Pancreas (tissue), 10 donors: ENCODE results near the gene TLE7. TPM values are rescaled to one million over a fixed set of nuclear protein-coding genes. Genes with fewer than 3 reads are reported as not detected.

Experiments
- ATAC-seq, 4 donors: fragments of 200-7000 bp; cut with Tn5 transposase; one replicate each; pipeline versions ENCODE4 v1.8.0 to v1.9.1; 2020; ENCODE audit warnings: mild to moderate bottlenecking in 4 of 4, moderate library complexity in 4 of 4
- DNase-seq, 6 donors: peaks; one replicate each; pipeline ENCODE4 v3.0.0-alpha.2; 2020
- FAIRE-seq: peaks from 2 replicates; lab custom pipeline; 2012; peaks lifted over from hg19 to GRCh38; lab: Jason Lieb, UNC
- H3K27ac ChIP-seq, 4 donors: fragments of 200-600 bp; sonication (generic); 1 replicate in 3 of 4; 2 replicates in 1 of 4; pipeline versions ENCODE4 v1.5.0 to v1.8.0; 2020
- H3K27me3 ChIP-seq, 4 donors: fragments of 200-600 bp; one replicate each; pipeline ENCODE4 v1.8.0; 2021
- H3K36me3 ChIP-seq, 3 donors: fragments of 200-600 bp; sonication (generic) in 1 of 3; one replicate each; pipeline versions ENCODE4 v1.5.0 to v1.8.0; 2020 to 2021
- H3K4me1 ChIP-seq, 3 donors: fragments of 200-600 bp; one replicate each; pipeline ENCODE4 v1.8.0; 2021
- H3K4me3 ChIP-seq, 4 donors: fragments of 200-600 bp; sonication (generic) in 2 of 4; one replicate each; pipeline versions ENCODE4 v1.5.0 to v1.8.0; 2020 to 2021
- H3K9me3 ChIP-seq, 4 donors: fragments of 200-600 bp; one replicate each; pipeline ENCODE4 v1.8.0; 2021
- WGBS, 2 donors: extraction: QIAGEN DNeasy Blood & Tissue Kit; methylation state at CpG; one replicate each; pipeline ENCODE4 v1.1.7; 2013; 5-methylcytosine and 5-hydroxymethylcytosine counted together
- intact Hi-C, 3 donors: fragments of 100-400 bp; cut with DNase I; formaldehyde crosslinking; loops; one replicate each; pipeline versions ENCODE4 v1.11.1 to v1.14.2; 2022
- polyA plus RNA-seq, 2 donors: library from polyadenylated mRNA; stranded (reverse); fragments of 200-250 nt; gene quantifications; one replicate each; pipeline ENCODE4 v1.2.3, GENCODE V29; 2013
- total RNA-seq, 6 donors: library from RNA; stranded (reverse); fragmentation: NEBNext Ultra II Directional in 4 of 6; extraction: Animal tissue kit (Norgen Biotek cat#: 25700) in 4 of 6; gene quantifications; one replicate each; pipeline versions ENCODE4 v1.2.1 to v1.2.4, GENCODE V29; 2021 to 2023
- TF ChIP-seq, protein P1 (sequence below), 4 donors: fragments of 200-600 bp; sonication (generic) in 3 of 4; IDR thresholded peaks; one replicate each; pipeline versions ENCODE4 v1.5.0 to v1.8.0; 2021; ENCODE audit warnings: antibody characterized with exemption in 4 of 4
- donor health status: healthy with polysubstance abuse.
- donor health status: DM: no; HTN: no; CAD: no; lungs with moderate emphysema.
- donor health status: DM: no; HTN: no; CAD: no.
- donor health status: control.
- donor health status: control.
- donor health status: Bipolar disorder and iron deficiency.
- donor health status: DM: yes; HTN: yes; CAD: no.
- donor health status: DM: no; HTN: no; CAD: no.
- donor health status: DM: no; HTN: no; CAD: no.
- donor health status: DM: yes; HTN: yes; CAD: no.

TLE7 gene
- total and polyA plus RNA-seq, 8 donors = not detected

DNA sequence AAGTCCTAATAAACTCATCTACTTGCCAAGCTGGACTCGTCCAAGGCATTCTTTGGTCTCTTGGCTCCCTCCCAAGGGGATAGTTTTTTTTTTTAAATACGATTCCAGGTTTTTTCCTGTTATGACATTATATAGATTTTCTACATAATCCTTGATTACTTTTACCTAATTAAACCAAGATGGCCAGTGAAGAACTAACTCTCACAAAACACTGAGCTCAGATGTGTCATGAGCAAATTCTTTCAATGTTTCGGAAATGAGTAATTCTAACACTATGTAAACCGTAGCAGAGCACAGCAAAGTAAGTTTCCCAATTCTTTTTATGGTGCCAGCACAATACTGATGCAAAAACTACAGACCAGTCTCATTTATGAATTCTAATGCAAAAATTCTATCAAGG is 18.4 kb upstream of the TLE7 start:
- Histone ChIP-seq H3K4me3 (no peak overlapping the region), H3K27ac (no peak overlapping the region), H3K4me1 (peaks cover 0 to 11% (median 8%) of the 10 kb centered on the region in 3 donors), H3K27me3 (no peaks in the 10 kb centered on the region), H3K9me3 (no peaks in the 10 kb centered on the region), H3K36me3 (no peaks in the 10 kb centered on the region)
- no peak for FAIRE-seq
- no peak for DNase-seq
- TF ChIP-seq, protein P1, sequence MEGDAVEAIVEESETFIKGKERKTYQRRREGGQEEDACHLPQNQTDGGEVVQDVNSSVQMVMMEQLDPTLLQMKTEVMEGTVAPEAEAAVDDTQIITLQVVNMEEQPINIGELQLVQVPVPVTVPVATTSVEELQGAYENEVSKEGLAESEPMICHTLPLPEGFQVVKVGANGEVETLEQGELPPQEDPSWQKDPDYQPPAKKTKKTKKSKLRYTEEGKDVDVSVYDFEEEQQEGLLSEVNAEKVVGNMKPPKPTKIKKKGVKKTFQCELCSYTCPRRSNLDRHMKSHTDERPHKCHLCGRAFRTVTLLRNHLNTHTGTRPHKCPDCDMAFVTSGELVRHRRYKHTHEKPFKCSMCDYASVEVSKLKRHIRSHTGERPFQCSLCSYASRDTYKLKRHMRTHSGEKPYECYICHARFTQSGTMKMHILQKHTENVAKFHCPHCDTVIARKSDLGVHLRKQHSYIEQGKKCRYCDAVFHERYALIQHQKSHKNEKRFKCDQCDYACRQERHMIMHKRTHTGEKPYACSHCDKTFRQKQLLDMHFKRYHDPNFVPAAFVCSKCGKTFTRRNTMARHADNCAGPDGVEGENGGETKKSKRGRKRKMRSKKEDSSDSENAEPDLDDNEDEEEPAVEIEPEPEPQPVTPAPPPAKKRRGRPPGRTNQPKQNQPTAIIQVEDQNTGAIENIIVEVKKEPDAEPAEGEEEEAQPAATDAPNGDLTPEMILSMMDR (IDR thresholded peaks at IDR 0.05) = no peak
- intact Hi-C loops = no loop called here
- WGBS, 2 donors = 80 to 81% methylated on average over 4 of the region's 4 CpGs
- no peak for ATAC-seq

GRCh38 chr16:71459510-71459909 is 17.7 kb upstream of the TLE7 start:
- Histone ChIP-seq H3K36me3 (peaks cover 0 to 7% (median 0%) of the 10 kb centered on the region in 3 donors), H3K9me3 (no peaks in the 10 kb centered on the region), H3K27me3 (no peaks in the 10 kb centered on the region), H3K4me3 (no peak overlapping the region), H3K27ac (no peak overlapping the region), H3K4me1 (peaks cover 0 to 11% (median 8%) of the 10 kb centered on the region in 3 donors)
- no peak for FAIRE-seq
- intact Hi-C loops = no loop called here
- no peak for ATAC-seq
- DNase-seq = no peak
- TF ChIP-seq, protein P1 (IDR thresholded peaks at IDR 0.05) = no peak

DNA sequence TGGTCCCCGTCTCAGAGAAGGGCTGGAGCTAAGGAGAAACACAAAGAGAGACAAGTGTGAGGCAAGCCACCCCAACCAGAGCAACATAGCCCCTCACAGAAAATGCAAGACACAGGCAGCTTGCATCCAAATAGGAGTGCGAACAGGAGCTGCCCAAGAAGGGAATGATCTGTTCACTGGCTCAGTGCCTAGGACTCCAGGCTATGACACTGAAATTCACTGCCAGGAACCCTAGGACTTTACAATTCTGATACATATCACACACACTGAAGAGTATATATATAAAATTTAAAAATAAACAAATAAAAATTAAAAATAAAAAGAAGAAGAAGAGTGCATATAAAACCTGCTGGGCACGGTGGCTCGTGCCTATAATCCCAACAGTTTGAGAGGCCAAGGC is 14.9 kb upstream of the TLE7 start:
- ATAC-seq (no peak), FAIRE-seq (no peak), DNase-seq (no peak)
- Histone ChIP-seq H3K9me3 (no peaks in the 10 kb centered on the region), H3K4me3 (no peak overlapping the region), H3K27ac (no peak overlapping the region), H3K27me3 (no peaks in the 10 kb centered on the region), H3K4me1 (peaks cover 0 to 8% (median 6%) of the 10 kb centered on the region in 3 donors), H3K36me3 (peaks cover 0 to 31% (median 12%) of the 10 kb centered on the region in 3 donors)
- intact Hi-C loops = no loop called here
- WGBS, 2 donors = 94 to 98% methylated on average over 4 of the region's 4 CpGs
- TF ChIP-seq, protein P1 (IDR thresholded peaks at IDR 0.05) = no peak

- Histone ChIP-seq H3K36me3 (peaks cover 4 to 67% (median 31%) of the 10 kb centered on the region in 3 donors), H3K9me3 (peaks cover 0 to 15% (median 9%) of the 10 kb centered on the region in 4 donors), H3K4me1 (no peaks in the 10 kb centered on the region), H3K27ac (no peak overlapping the region), H3K4me3 (no peak overlapping the region), H3K27me3 (no peaks in the 10 kb centered on the region)
- DNase-seq = no peak
- intact Hi-C loops = no loop called here
- no peak for ATAC-seq
- TF ChIP-seq, protein P1 (IDR thresholded peaks at IDR 0.05) = no peak
- FAIRE-seq = no peak
These were observed 11.2 kb upstream of the TLE7 start for GRCh38 chr16:71453036-71453435.

DNA sequence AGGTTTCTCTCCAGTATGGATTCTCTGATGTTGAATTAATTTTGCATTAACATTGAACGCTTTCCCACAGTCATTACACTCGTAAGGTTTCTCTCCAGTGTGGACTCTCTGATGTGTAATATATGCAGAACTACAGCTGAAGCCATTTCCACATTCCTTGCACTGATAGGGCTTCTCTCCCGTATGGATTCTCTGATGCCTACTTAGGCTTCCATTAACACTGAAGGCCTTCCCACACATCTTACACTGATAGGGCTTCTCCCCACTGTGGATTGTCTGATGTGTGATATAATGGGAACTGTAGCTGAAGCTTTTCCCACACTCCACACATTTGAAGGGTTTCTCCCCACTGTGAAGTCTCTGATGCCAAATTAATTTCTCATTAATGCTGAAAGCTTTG is 7.2 kb upstream of the TLE7 start:
- no peaks in the 10 kb centered on the region for H3K27me3 ChIP-seq
- peaks cover 4 to 58% (median 31%) of the 10 kb centered on the region in 3 donors for H3K36me3 ChIP-seq
- no peak overlapping the region for H3K27ac ChIP-seq
- ATAC-seq (no peak), DNase-seq (no peak), FAIRE-seq (no peak)
- no peaks in the 10 kb centered on the region for H3K4me1 ChIP-seq
- intact Hi-C loops = no loop called here
- peaks cover 0 to 20% (median 9%) of the 10 kb centered on the region in 4 donors for H3K9me3 ChIP-seq
- no peak overlapping the region for H3K4me3 ChIP-seq
- WGBS, 2 donors = 94 to 97% methylated on average over 3 of the region's 3 CpGs
- TF ChIP-seq, protein P1 (IDR thresholded peaks at IDR 0.05) = no peak
